ENCODE data around the gene NCBP2.

NCBP2 gene

DNA sequence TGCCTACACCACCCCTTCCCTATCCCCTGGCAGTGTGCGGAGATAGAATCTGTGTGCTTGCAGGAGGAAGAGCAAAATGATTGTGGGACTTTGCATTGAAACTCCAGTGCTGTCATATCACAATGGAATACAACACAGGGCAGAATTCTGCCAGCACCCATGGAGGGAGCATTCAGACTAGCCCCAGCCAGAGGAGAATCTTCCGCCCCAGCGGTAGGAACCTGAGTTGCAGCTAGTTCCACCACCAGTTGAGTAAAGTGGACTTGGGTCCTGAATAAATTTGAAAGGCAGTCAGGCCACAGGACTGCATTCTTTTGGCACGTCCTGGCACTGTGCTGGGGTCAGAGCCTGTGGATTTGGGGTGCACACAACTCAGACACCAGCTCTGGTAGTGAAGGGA, 27.5 kb downstream of the NCBP2 start:
- no peak for DNase-seq (ENCODE audit: extremely low spot score)
- CTCF ChIA-PET, result no interaction called here
- POLR2A ChIA-PET, result no interaction called here
- no peak for TF ChIP-seq PKNOX1 (IDR thresholded peaks at IDR 0.05)
- no peak for TF ChIP-seq ELF4 (IDR thresholded peaks at IDR 0.05)
- no peak for TF ChIP-seq L3MBTL2 (conservative IDR thresholded peaks at IDR 0.05)
- TF ChIP-seq LEF1 (IDR thresholded peaks at IDR 0.05; ENCODE audit: borderline replicate concordance), result no peak
- TF ChIP-seq SP1 (IDR thresholded peaks at IDR 0.05), result no peak
- TF ChIP-seq TARDBP (IDR thresholded peaks at IDR 0.05), result no peak
- TF ChIP-seq NFRKB (IDR thresholded peaks at IDR 0.05), result no peak
- TF ChIP-seq BHLHE40 (IDR thresholded peaks at IDR 0.05; ENCODE audit: borderline replicate concordance), result no peak
- TF ChIP-seq FOXA1 (IDR thresholded peaks at IDR 0.05), result no peak
- TF ChIP-seq ARNT (IDR thresholded peaks at IDR 0.05), result no peak
- TF ChIP-seq FOXK2 (IDR thresholded peaks at IDR 0.05), result no peak
- no peak for TF ChIP-seq ZNF384 (IDR thresholded peaks at IDR 0.05)
- no peak for TF ChIP-seq CTBP1 (IDR thresholded peaks at IDR 0.05; ENCODE audit: borderline replicate concordance)
- TF ChIP-seq FOXM1 (IDR thresholded peaks at IDR 0.05; ENCODE audit: borderline replicate concordance), result no peak
- no peak for TF ChIP-seq SUZ12 (IDR thresholded peaks at IDR 0.05)
- no peak for TF ChIP-seq HDGF (IDR thresholded peaks at IDR 0.05; ENCODE audit: borderline replicate concordance)

DNA sequence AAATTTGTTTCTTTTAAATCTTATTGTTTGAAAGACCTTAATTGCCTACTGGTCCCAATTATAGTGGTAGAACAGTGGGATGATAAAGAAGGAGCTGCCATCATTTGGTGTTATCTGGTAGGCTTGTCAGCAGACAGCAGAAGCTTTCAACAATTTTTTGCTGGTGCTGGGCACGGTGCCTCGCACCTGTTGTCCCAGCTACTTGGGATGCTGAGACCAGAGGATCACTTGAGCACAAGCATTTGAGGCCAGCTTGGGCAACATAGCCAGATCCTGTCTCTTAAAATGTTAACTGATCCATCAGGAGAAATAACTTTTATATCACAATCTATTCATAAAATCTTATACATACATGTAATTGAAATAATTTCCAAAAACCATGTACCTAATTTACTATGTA, 38.6 kb downstream of the NCBP2 start:
- ChIA-PET CTCF (no interaction called here), POLR2A (no interaction called here)
- no peak for DNase-seq (ENCODE audit: extremely low spot score)
- TF ChIP-seq FOXA1 (IDR thresholded peaks at IDR 0.05), result no peak
- no peak for TF ChIP-seq SP1 (IDR thresholded peaks at IDR 0.05)
- TF ChIP-seq HDGF (IDR thresholded peaks at IDR 0.05; ENCODE audit: borderline replicate concordance), result no peak
- no peak for TF ChIP-seq ELF4 (IDR thresholded peaks at IDR 0.05)
- TF ChIP-seq ZNF384 (IDR thresholded peaks at IDR 0.05), result no peak
- no peak for TF ChIP-seq NFRKB (IDR thresholded peaks at IDR 0.05)
- no peak for TF ChIP-seq LEF1 (IDR thresholded peaks at IDR 0.05; ENCODE audit: borderline replicate concordance)
- TF ChIP-seq FOXK2 (IDR thresholded peaks at IDR 0.05), result no peak
- no peak for TF ChIP-seq L3MBTL2 (conservative IDR thresholded peaks at IDR 0.05)
- TF ChIP-seq CTBP1 (IDR thresholded peaks at IDR 0.05; ENCODE audit: borderline replicate concordance), result no peak
- TF ChIP-seq ARNT (IDR thresholded peaks at IDR 0.05), result no peak
- TF ChIP-seq TARDBP (IDR thresholded peaks at IDR 0.05), result no peak
- TF ChIP-seq SUZ12 (IDR thresholded peaks at IDR 0.05), result no peak
- no peak for TF ChIP-seq PKNOX1 (IDR thresholded peaks at IDR 0.05)

DNA sequence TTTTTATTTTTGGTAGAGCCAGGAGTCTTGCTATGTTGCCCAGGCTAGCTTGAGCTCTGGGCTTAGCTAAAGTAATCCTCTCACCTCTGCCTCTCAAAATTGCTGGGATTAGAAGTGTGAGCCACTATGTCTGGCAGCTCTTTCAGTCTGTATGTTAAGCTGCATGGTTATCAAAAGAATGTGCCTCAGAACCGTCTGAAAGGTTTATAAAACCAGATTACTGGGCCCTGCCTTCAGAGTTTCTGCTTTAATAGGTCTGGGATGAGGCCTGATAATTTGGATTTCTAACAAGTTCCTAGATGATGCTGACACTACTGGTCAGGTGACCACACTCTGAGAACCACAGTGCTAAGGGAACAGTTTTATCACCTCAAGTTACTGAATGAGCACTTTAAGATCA, 40.0 kb downstream of the NCBP2 start:
- POLR2A ChIA-PET, result no interaction called here
- CTCF ChIA-PET, result no interaction called here
- DNase-seq (ENCODE audit: extremely low spot score), result no peak
- TF ChIP-seq NFRKB (IDR thresholded peaks at IDR 0.05) (no peak), FOXM1 (IDR thresholded peaks at IDR 0.05; ENCODE audit: borderline replicate concordance) (no peak), ELF4 (IDR thresholded peaks at IDR 0.05) (no peak), TARDBP (IDR thresholded peaks at IDR 0.05) (no peak), FOXK2 (IDR thresholded peaks at IDR 0.05) (no peak), ZNF384 (IDR thresholded peaks at IDR 0.05) (no peak), LEF1 (IDR thresholded peaks at IDR 0.05; ENCODE audit: borderline replicate concordance) (no peak), L3MBTL2 (conservative IDR thresholded peaks at IDR 0.05) (no peak), HDGF (IDR thresholded peaks at IDR 0.05; ENCODE audit: borderline replicate concordance) (no peak)

- POLR2A ChIA-PET, result no interaction called here
- CTCF ChIA-PET, result no interaction called here
- no peak for DNase-seq (ENCODE audit: extremely low spot score)
- TF ChIP-seq BHLHE40 (IDR thresholded peaks at IDR 0.05; ENCODE audit: borderline replicate concordance) (no peak), HDGF (IDR thresholded peaks at IDR 0.05; ENCODE audit: borderline replicate concordance) (no peak), L3MBTL2 (conservative IDR thresholded peaks at IDR 0.05) (no peak), PKNOX1 (IDR thresholded peaks at IDR 0.05) (no peak), NFRKB (IDR thresholded peaks at IDR 0.05) (no peak), FOXK2 (IDR thresholded peaks at IDR 0.05) (no peak), SP1 (IDR thresholded peaks at IDR 0.05) (no peak), CTBP1 (IDR thresholded peaks at IDR 0.05; ENCODE audit: borderline replicate concordance) (no peak), ZNF384 (IDR thresholded peaks at IDR 0.05) (no peak)
Observed at GRCh38 chr3:196901768-196902167, 40.6 kb downstream of the NCBP2 start.

DNA sequence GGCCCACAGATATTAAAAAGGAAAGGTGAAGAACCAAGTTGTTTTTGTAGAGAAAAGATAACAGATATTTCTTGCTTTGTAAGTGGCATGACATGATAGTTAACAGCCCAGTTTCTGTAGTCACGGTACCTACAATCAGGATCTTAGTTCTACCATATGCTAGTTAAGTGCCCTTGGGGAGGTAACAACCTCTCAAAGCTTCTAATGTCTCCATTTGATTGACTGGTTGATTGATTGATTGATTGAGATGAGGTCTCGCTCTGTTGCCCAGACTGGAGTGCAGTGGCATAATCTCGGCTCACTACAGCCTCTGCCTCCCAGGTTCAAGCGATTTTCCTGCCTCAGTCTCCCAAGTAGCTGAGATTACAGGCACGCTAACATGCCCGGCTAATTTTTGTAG, 46.1 kb downstream of the NCBP2 start:
- ChIA-PET POLR2A (no interaction called here), CTCF (no interaction called here)
- no peak for DNase-seq (ENCODE audit: extremely low spot score)
- TF ChIP-seq CTBP1 (IDR thresholded peaks at IDR 0.05; ENCODE audit: borderline replicate concordance) (no peak), PKNOX1 (IDR thresholded peaks at IDR 0.05) (peak; percentile 49; the same call in 1 of the 2 replicates)

DNA sequence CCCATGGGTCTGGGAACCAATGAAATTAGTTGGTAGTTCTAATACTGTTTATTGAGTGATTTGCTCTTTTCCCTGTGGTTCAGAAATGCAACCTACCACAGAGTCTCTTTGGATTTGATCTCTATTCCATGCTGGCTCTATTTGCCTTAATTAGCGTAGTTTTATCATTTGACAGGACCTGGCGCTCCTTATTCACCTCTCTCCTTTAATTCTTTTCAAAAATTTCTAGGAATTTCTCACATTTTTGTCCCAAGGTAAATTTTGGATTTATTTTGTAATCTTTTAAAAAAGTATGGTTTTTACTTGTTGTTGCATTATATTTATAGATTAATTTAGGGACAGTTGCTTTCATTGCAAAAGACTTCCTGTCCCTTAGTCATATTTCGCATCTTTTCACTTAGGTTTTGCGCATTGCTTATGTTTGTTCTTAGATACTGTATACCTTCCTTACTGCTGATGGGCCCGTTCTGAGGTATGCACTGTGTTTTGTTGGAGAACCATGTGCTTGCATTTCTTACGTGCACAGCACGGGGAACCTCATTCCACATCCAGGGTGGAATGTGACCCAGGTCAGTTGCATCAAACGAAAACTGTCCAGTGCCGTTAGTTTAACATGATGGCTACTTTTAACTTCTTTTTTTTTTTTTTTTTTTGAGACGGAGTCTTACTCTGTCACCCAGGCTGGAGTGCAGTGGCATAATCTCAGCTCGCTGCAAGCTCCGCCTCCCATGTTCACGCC, 47.6 kb downstream of the NCBP2 start:
- ChIA-PET CTCF (interaction anchor here (0.6 kb wide), 1 partner anchor 22 kb away, joined by 5 read pairs; no protein-coding TSS in a partner anchor), POLR2A (no interaction called here)
- no peak for DNase-seq (ENCODE audit: extremely low spot score)

More for the DNA sequence above, 47.6 kb downstream of the NCBP2 start:
- TF ChIP-seq LEF1 (IDR thresholded peaks at IDR 0.05; ENCODE audit: borderline replicate concordance), result no peak
- TF ChIP-seq CTBP1 (IDR thresholded peaks at IDR 0.05; ENCODE audit: borderline replicate concordance), result no peak
- no peak for TF ChIP-seq ELF4 (IDR thresholded peaks at IDR 0.05)
- no peak for TF ChIP-seq SP1 (IDR thresholded peaks at IDR 0.05)
- TF ChIP-seq FOXA1 (IDR thresholded peaks at IDR 0.05), result no peak
- TF ChIP-seq HDGF (IDR thresholded peaks at IDR 0.05; ENCODE audit: borderline replicate concordance), result no peak
- no peak for TF ChIP-seq SUZ12 (IDR thresholded peaks at IDR 0.05)
- TF ChIP-seq ZNF384 (IDR thresholded peaks at IDR 0.05), result no peak
- no peak for TF ChIP-seq PKNOX1 (IDR thresholded peaks at IDR 0.05)
- TF ChIP-seq NFRKB (IDR thresholded peaks at IDR 0.05), result no peak
- no peak for TF ChIP-seq L3MBTL2 (conservative IDR thresholded peaks at IDR 0.05)
- no peak for TF ChIP-seq FOXM1 (IDR thresholded peaks at IDR 0.05; ENCODE audit: borderline replicate concordance)
- no peak for TF ChIP-seq FOXK2 (IDR thresholded peaks at IDR 0.05)
- no peak for TF ChIP-seq TARDBP (IDR thresholded peaks at IDR 0.05)
- TF ChIP-seq ARNT (IDR thresholded peaks at IDR 0.05), result no peak
- no peak for TF ChIP-seq BHLHE40 (IDR thresholded peaks at IDR 0.05; ENCODE audit: borderline replicate concordance)
